ENCODE measurements around the gene FA2H. TPM values are rescaled to one million over a fixed set of nuclear protein-coding genes. Genes with fewer than 3 reads are reported as not detected.

The FA2H gene
- total RNA-seq, 1 donor from 2014 or later = not detected

DNA sequence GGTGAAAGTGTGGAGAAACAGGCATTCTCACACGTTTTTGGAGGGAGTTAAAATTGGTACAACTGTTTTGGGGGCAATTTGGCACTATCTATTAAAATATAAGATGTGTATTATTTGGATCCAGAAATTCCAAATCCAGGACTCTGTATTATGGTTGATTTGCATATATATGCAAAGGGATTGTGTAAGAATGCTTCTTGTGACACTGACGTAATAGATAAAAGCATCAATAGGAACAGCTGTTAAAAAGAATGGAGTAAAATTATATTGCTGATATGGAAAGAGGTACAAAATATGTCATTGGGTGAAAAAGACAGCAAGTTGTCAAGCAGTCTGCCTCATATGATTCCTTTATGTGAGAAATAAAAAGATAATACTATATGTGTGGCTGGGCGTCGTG lies 17.3 kb downstream of the FA2H start:
- Histone ChIP-seq H3K79me2 (ENCODE audit: low read depth) (no peaks in the 10 kb centered on the region), H3K4me2 (no peak overlapping the region), H3F3A (ENCODE audit: low read depth) (no peaks in the 10 kb centered on the region), H2AFZ (replicated peaks) (no peak overlapping the region), H3K36me3 (no peaks in the 10 kb centered on the region), H3K9me3 (ENCODE audit: low read depth) (no peaks in the 10 kb centered on the region), H3K27me3 (no peaks in the 10 kb centered on the region), H3K4me1 (no peaks in the 10 kb centered on the region), H3K4me3 (no peak overlapping the region), H4K20me1 (ENCODE audit: low read depth) (no peaks in the 10 kb centered on the region), H3K9ac (no peak overlapping the region), H3K27ac (no peak overlapping the region)
- Mint-ChIP-seq H3K27ac (no peak overlapping the region), H3K9me3 (no peaks in the 10 kb centered on the region), H3K4me1 (peaks cover 2% of the 10 kb centered on the region), H3K4me3 (no peak overlapping the region), H3K27me3 (ENCODE audit: insufficient read depth, low read depth) (peaks cover 12% of the 10 kb centered on the region), H3K36me3 (no peaks in the 10 kb centered on the region)
- TF ChIP-seq EZH2 (IDR thresholded peaks at IDR 0.05) (no peak), EZH2phosphoT487 (IDR thresholded peaks at IDR 0.05) (no peak)
- TF ChIP-seq, protein P1, sequence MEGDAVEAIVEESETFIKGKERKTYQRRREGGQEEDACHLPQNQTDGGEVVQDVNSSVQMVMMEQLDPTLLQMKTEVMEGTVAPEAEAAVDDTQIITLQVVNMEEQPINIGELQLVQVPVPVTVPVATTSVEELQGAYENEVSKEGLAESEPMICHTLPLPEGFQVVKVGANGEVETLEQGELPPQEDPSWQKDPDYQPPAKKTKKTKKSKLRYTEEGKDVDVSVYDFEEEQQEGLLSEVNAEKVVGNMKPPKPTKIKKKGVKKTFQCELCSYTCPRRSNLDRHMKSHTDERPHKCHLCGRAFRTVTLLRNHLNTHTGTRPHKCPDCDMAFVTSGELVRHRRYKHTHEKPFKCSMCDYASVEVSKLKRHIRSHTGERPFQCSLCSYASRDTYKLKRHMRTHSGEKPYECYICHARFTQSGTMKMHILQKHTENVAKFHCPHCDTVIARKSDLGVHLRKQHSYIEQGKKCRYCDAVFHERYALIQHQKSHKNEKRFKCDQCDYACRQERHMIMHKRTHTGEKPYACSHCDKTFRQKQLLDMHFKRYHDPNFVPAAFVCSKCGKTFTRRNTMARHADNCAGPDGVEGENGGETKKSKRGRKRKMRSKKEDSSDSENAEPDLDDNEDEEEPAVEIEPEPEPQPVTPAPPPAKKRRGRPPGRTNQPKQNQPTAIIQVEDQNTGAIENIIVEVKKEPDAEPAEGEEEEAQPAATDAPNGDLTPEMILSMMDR (IDR thresholded peaks at IDR 0.05) = no peak
- DNase-seq (ENCODE audit: low spot score) = no peak

DNA sequence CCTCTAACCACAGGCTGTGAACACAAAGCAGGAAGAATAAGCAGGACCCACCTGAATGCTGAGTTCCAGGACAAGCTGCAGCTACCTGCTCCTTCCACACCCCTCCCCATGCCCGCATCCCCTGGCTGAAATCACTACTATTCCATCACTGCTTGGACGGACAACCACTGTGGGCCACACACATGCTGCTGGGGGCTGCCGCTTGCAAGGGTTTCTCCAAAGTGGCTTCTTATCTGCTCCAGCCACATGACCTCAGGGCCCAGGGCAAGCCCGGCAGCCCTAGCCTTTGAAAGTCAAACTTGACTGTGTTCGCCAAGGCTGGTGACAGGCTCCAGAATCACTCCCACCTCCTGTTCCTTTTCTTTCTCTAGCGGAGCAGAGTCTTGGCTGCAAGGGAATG lies 18.4 kb downstream of the FA2H start:
- H3K27me3 ChIP-seq = no peaks in the 10 kb centered on the region
- H3K4me2 ChIP-seq = no peak overlapping the region
- no peaks in the 10 kb centered on the region for H3K79me2 ChIP-seq (ENCODE audit: low read depth)
- no peaks in the 10 kb centered on the region for H3F3A ChIP-seq (ENCODE audit: low read depth)
- TF ChIP-seq, protein P1 (IDR thresholded peaks at IDR 0.05) = no peak
- no peak for TF ChIP-seq EZH2phosphoT487 (IDR thresholded peaks at IDR 0.05)
- no peak for TF ChIP-seq EZH2 (IDR thresholded peaks at IDR 0.05)
- H3K27ac ChIP-seq = no peak overlapping the region
- Mint-ChIP-seq H3K27me3 (ENCODE audit: insufficient read depth, low read depth) (peaks cover 12% of the 10 kb centered on the region), H3K9me3 (no peaks in the 10 kb centered on the region), H3K4me3 (no peak overlapping the region), H3K36me3 (no peaks in the 10 kb centered on the region), H3K4me1 (peaks cover 2% of the 10 kb centered on the region), H3K27ac (no peak overlapping the region)
- H3K9ac ChIP-seq = no peak overlapping the region
- no peak overlapping the region for H3K4me3 ChIP-seq
- no peak overlapping the region for H2AFZ ChIP-seq (replicated peaks)
- no peak for DNase-seq (ENCODE audit: low spot score)
- H3K9me3 ChIP-seq (ENCODE audit: low read depth) = no peaks in the 10 kb centered on the region
- H4K20me1 ChIP-seq (ENCODE audit: low read depth) = no peaks in the 10 kb centered on the region
- H3K36me3 ChIP-seq = no peaks in the 10 kb centered on the region
- H3K4me1 ChIP-seq = no peaks in the 10 kb centered on the region

DNA sequence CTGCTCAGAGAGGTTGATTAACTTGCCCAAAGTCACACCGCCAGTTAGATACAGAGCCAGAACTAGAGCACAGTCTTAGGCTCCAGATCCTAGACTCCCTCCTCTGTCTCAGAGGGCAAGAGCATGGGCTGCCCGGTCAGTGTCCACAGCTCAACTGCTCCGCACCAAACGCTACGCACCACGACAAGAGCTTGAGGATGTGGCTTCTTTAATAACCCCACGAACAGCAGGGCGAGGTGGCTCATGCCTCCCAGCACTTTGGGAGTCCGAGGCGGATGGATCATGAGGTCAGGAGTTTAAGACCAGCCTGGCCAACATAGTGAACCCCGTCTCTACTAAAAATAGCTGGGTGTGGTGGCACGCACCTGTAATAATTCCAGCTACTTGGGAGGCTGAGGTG lies 21.4 kb downstream of the FA2H start:
- H3K4me1 Mint-ChIP-seq = peaks cover 5% of the 10 kb centered on the region
- no peaks in the 10 kb centered on the region for H3K9me3 ChIP-seq (ENCODE audit: low read depth)
- no peak overlapping the region for H3K4me3 Mint-ChIP-seq
- no peak overlapping the region for H3K4me3 ChIP-seq
- H3K27ac Mint-ChIP-seq = no peak overlapping the region
- H3K4me2 ChIP-seq = no peak overlapping the region
- H3F3A ChIP-seq (ENCODE audit: low read depth) = peaks cover 16% of the 10 kb centered on the region
- DNase-seq (ENCODE audit: low spot score) = no peak
- H3K27ac ChIP-seq = no peak overlapping the region
- H3K36me3 Mint-ChIP-seq = no peaks in the 10 kb centered on the region
- no peak overlapping the region for H2AFZ ChIP-seq (replicated peaks)
- no peaks in the 10 kb centered on the region for H3K27me3 ChIP-seq
- H3K36me3 ChIP-seq = no peaks in the 10 kb centered on the region
- peaks cover 7% of the 10 kb centered on the region for H3K27me3 Mint-ChIP-seq (ENCODE audit: insufficient read depth, low read depth)
- H3K9ac ChIP-seq = no peak overlapping the region
- peaks cover 19% of the 10 kb centered on the region for H3K4me1 ChIP-seq
- no peaks in the 10 kb centered on the region for H3K79me2 ChIP-seq (ENCODE audit: low read depth)
- H3K9me3 Mint-ChIP-seq = no peaks in the 10 kb centered on the region
- no peak for TF ChIP-seq EZH2phosphoT487 (IDR thresholded peaks at IDR 0.05)
- no peak for TF ChIP-seq EZH2 (IDR thresholded peaks at IDR 0.05)
- TF ChIP-seq, protein P1 (IDR thresholded peaks at IDR 0.05) = no peak
- no peaks in the 10 kb centered on the region for H4K20me1 ChIP-seq (ENCODE audit: low read depth)
